HT1080 (cell line): Measurements from ENCODE around the gene ZNF318. TPM values are rescaled to one million over a fixed set of nuclear protein-coding genes. Genes with fewer than 3 reads are reported as not detected.
"Not testable (repeated sequence)": the region's sequence is repeated elsewhere in the genome, so short reads cannot be mapped to it uniquely, and the experiment has no call there.

Source experiments
- DNase-seq: peaks from one replicate; pipeline ENCODE4 v3.0.0-alpha.2; 2015; ENCODE audit warnings: low read depth
- polyA plus RNA-seq, 2 experiments: library from polyadenylated mRNA; depleted of rRNA; stranded (reverse); fragments of >200 nt; gene quantifications; 2 replicates each; pipeline ENCODE4 v1.2.3, GENCODE V29; 2015
- total RNA-seq: library from RNA; depleted of rRNA; stranded (reverse); fragments of >200 nt; shearing (Covaris generic); gene quantifications from 2 replicates; pipeline ENCODE4 v1.2.3, GENCODE V29; 2014; rRNA removed

ZNF318 gene
- 4.8 and 6.4 TPM in 2 replicates for total RNA-seq
- polyA plus RNA-seq (2015; cell fraction: cytosol; rRNA removed), result 5.9 and 7.2 TPM in 2 replicates
- 12.7 and 15.9 TPM in 2 replicates for polyA plus RNA-seq (2015; cell fraction: nucleus; rRNA removed)

DNA sequence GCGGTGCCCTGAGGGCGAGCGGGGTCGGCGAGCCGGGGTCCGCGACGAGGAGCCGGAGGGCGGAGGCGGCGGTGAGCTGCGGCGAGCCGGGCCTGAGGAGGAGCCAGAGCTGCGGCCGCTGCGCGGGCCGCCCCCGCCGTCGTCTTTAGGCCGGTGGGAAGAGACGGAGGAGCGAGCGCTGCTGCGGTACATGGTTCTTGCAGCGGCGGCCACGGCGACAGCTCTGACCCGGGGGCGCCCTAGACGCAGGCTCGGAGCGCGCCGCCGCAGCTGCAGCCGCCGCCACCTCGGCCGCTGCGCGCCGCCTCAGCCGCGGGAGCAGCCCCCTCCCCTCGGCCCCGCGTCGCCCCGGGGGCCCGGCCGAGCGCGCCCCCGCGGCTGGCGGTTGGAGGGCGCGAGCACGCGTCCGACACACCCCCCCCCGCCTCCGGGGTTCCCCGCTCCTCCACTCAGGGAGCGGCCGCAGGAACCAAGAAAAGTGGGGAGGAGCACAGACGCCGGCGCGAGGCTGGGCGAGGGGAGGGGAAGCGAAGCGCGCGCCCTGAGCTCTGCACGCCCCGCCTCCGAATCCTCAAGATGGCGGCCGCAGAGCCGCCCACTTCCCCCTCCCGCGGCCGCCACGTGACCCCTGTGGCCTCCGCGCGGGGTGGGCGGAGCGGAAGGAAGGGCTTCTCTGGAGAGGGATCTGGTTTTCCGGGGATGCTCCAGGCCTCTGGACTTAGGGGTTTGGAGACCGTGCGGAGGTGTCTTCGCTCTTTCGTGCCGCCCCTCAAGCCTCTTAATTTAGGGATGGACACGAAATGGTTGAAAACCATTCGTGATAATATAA is at the start of gene ZNF318:
TSS of gene ZNF318 (minus strand) at position 474 of the 829 bp plus-strand sequence. CDS start at position 192, 282 bp downstream.
- DNase-seq, result peak; percentile 97

GRCh38 chr6:43416935-43417334 is 47.5 kb upstream of the ZNF318 start:
- DNase-seq, result no peak

GRCh38 chr6:43415275-43415674 is 45.8 kb upstream of the ZNF318 start:
- not testable (repeated sequence) for DNase-seq

- no peak for DNase-seq
These were observed 43.6 kb upstream of the ZNF318 start for GRCh38 chr6:43413002-43413401.

DNA sequence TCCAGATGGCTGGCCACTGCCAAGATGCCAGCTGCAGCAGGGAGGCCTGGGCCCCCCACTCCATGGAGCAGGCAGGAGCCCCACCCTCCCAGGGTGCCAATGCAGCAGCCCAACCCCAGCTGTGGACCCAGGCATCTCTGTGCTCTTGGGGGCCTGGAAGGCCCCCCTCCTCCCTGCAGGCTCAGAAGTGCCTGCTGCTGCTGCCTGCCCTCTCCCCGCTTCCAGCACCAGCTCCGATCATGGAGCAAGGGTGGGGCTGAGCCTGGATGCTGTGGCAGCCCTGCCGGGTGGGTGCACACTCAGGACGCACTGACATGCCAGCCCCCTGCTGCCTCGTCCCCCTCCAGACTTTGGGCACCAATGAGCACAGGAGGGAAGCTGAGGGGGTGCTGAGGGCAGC is 43.1 kb upstream of the ZNF318 start:
- DNase-seq, result no peak

DNA sequence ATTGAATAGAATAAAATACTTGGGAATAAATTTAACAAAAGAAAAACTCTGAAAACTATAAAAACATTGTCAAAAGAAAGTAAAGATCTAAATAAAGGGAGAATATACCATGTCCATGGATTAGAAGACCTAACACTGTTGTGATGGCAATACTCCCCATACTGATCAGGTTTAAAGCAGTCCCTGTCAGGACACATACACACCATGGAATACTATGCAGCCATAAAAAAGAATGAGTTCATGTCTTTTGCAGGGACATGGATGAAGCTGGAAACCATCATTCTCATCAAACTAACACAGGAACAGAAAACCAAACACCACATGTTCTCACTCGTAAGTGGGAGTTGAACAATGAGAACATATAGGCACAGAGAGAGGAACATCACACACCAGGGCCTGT is 41.3 kb upstream of the ZNF318 start:
- not testable (repeated sequence) for DNase-seq

DNA sequence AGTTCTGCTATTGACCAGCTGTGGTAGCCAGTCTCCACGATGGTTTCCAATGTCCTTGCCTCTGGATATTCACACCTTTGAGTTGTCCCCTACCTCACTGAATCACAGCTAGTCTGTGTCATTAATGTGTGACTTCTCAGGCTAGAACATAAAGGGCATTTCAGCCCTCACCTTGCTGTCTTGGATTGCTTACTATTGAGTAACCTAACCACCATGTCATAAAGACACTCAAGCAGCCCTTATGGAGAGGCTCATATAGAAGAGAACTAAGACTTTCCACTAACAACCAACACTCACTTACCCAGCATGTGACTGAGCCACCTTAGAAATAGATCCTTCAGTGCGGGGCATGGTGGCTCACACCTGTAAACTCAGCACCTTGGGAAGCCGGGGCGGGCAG is 38.8 kb upstream of the ZNF318 start:
- no peak for DNase-seq

DNA sequence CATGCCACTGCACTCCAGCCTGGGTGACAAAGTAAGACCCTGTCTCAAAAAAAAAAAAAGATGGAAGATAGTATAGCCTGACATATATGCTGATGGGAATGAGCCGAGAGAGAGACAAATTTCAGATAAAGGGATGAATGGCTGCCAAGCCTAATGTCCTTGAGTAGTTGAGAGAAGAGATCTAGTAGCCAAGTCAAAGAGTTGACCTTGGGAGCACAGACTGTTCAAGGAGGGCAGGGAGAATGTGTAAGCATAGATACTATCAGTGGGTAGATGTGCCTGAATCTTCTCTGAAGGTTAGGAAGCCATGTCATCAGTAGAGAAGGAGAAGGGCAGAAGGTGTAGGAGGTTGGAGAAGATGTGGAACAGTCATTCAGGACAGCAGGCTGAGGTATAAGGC is 37.8 kb upstream of the ZNF318 start:
- DNase-seq, result no peak

DNA sequence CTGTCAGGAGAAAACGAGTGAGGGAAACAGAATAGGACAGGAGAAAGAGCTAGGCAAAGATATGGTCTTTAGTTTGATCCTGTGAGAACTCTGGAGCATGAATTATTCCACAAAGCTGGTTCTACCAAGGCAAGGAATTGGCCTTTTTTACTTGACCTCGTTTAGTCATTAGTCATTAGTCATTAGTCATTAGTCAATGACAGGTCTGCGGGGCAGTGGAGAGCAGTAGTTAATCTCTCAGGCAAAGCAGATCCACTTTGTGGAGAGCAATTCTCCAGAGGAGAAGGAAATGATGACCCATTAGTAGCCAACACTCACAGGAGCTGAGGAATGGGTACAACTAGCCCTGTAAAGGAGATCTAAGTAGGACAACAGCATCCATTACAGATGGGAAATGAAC is 35.9 kb upstream of the ZNF318 start:
- no peak for DNase-seq

- no peak for DNase-seq
These were observed 33.4 kb upstream of the ZNF318 start for GRCh38 chr6:43402820-43403219.

DNA sequence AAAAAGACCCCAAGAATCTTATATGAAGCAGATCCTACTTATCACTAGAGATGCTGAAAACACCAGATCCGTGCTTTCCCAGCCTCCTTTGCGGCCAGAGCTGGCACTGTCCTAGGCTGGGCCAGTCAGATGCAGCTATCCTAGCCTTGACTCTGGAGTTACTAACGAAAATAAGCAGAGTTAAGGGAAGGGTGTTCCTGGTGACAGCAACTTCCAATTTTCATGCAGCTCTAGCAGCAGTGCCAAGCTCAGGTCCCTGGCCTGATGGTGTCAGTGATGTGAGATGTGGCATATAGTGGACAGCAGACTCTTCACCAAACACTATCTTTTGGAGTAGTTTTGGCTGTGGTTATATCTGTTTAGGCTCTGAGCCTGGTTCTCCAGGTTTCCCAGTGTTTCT is 32.3 kb upstream of the ZNF318 start:
- DNase-seq, result no peak

- no peak for DNase-seq
These were observed 30.6 kb upstream of the ZNF318 start for GRCh38 chr6:43399932-43400487.

- DNase-seq, result no peak
These were observed 27.1 kb upstream of the ZNF318 start for GRCh38 chr6:43396408-43397149.

DNA sequence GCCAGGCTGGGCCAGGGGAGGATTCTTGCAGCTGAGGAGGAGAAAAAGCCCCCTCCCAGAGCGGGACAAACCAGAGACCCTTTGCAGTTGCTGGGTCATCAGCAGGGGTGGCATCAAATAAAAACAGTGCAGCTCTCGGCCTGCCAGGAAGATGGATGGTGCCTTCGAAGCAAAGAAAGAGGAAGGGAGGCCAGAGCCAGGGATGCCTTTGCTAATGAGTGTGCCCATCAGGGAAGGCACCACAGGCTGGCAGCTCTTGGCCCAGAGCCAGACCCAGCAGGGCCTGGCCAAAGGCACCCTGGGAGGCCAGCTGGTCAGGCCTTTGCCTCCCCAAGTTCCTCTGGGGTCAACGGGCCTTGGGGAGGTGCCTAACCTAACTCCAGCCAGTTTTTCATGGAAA is 26.3 kb upstream of the ZNF318 start:
- no peak for DNase-seq

GRCh38 chr6:43394982-43395381 is 25.5 kb upstream of the ZNF318 start:
- no peak for DNase-seq

DNA sequence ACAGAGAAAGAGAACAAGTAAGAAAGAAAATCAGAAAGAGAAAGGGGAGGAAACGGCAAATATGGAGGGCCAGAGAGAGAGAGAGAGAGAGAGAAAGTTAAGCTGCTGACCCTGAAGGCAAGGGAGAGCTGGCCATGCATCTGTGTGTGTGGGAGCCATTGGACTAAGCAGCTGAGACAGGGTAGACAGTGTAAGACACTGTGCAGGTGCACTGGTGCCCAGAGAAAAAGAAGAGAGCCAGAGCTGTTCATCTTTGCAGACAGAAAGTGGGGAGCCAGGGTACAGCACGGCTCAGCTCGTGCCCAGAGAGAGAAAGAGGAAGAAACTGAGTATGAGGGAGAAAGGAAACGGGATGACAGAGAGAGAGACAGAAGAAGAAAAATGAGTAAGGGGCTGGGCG is 24.2 kb upstream of the ZNF318 start:
- no peak for DNase-seq

GRCh38 chr6:43393133-43393532 is 23.7 kb upstream of the ZNF318 start:
- not testable (repeated sequence) for DNase-seq

GRCh38 chr6:43391440-43392031 is 22.1 kb upstream of the ZNF318 start:
- no peak for DNase-seq

DNA sequence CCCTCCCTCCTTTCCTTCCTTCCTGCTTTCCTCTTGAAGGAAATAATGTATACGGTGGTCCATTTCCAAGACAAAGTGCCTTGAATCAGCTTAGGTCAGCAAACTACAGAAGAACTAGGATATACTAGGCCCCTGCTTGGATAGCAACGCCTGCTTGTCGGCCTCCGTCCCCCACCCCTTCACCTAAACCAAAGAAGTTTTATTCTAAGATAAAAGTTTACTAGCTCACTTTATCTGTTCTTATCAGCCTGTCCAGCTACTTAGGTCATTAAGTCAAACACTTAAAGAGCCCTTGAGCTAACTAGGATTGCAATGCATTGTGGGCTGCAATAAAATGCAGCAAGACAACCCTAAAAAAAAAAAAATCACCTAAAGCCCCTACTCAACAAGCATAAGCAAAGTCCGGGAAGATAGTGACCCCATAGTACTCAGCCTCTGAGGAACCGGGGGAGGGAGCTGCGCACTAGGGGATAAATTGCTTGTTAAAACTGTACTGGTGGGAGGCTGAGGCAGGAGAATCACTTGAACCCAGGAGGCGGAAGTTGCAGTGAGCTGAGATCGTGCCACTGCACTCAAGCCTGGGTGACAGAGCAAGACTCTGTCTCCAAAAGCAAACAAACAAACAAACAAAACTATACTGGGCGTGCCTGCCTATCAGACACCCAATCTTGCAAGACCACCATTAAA is 21.4 kb upstream of the ZNF318 start:
- DNase-seq, result not testable (repeated sequence)

DNA sequence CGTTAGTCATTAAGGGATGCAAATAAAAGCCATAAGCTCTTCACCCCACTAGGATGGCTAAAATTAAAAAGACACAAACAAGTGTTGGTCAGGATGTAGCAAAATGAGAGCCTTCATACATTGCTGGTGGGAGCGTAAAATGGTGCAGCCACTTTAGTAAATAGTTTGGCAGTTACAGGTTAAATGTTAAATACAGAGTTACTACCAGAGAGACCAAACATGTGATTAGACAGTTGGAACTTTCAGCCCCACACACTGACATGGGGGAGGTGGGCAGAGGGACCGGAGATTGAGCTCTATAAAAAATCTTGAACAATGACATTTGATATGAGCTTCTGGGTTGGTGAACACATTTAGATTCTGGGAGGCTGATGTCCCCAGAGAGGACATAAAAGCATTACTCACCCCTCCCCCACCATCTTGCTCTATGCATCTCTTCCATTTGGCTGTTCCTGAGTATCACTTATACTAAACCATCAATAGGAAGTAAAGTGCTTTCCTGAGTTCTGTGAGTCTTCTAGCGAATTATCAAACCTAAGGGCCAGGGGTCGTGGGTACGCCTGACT is 20.4 kb upstream of the ZNF318 start:
- DNase-seq, result no peak

DNA sequence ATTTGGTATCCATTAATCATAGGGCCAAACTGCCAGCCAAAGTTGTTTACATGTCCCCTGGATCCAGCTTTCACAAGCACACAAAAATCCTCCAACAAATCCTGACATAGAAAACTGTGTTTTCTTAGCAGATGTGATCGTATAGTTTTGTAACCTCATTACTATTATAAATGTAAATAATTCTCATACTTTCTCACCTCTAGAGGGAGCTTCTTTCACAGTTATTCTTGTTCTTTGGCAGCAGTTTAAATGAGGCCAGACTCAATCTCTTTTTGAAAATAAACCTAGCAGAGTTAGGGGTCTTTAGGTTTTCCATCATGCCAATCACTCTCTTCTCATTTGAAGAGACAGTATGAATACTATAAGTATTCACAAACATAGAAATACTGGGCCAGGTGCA is 17.0 kb upstream of the ZNF318 start:
- peak; percentile 26 for DNase-seq
